Sigmoid colon (tissue), 7 donors: ENCODE results near the gene TENT4A. TPM values are rescaled to one million over a fixed set of nuclear protein-coding genes. Genes with fewer than 3 reads are reported as not detected.

ENCODE experiments used
- DNase-seq: peaks from one replicate; pipeline ENCODE4 v3.0.0-alpha.2; 2019
- H3K27ac ChIP-seq, 4 donors: fragments of 200-600 bp; sonication (generic); one replicate each; pipeline ENCODE4 v1.5.1; 2016 to 2019; ENCODE audit warnings: mild to moderate bottlenecking in 1 of 4
- H3K27me3 ChIP-seq, 3 donors: fragments of 200-600 bp; sonication (generic); one replicate each; pipeline ENCODE4 v1.5.1; 2019; ENCODE audit warnings: mild to moderate bottlenecking in 1 of 3
- H3K36me3 ChIP-seq, 4 donors: fragments of 200-600 bp; sonication (generic); one replicate each; pipeline ENCODE4 v1.5.1; 2016 to 2019
- H3K4me1 ChIP-seq, 4 donors: fragments of 200-600 bp; sonication (generic); one replicate each; pipeline ENCODE4 v1.5.1; 2017 to 2019
- H3K4me3 ChIP-seq, 4 donors: fragments of 200-600 bp; sonication (generic); one replicate each; pipeline ENCODE4 v1.5.1; 2017 to 2019; ENCODE audit warnings: mild to moderate bottlenecking in 2 of 4, moderate library complexity in 1 of 4
- H3K9me3 ChIP-seq, 4 donors: fragments of 200-600 bp in 3 of 4; sonication (generic) in 3 of 4; one replicate each; pipeline versions ENCODE4 v1.5.1 to v1.6.1; 2013 to 2019
- CTCF ChIP-seq, 4 experiments: fragments of 450-650 bp in 3 of 4; fragments of 200-600 bp in 1 of 4; IDR thresholded peaks; one replicate each; pipeline ENCODE4 v1.5.1; 2016 to 2019; ENCODE audit warnings: antibody characterized with exemption in 4 of 4, mild to moderate bottlenecking in 3 of 4, moderate library complexity in 2 of 4
- EP300 ChIP-seq, 4 donors: sonication (generic); formaldehyde crosslinking; IDR thresholded peaks; one replicate each; pipeline ENCODE4 v1.6.1; 2017; ENCODE audit warnings: antibody characterized with exemption in 4 of 4
- POLR2A ChIP-seq, 2 donors: fragments of 450-650 bp; IDR thresholded peaks; one replicate each; pipeline ENCODE4 v1.6.1; 2016; ENCODE audit warnings: antibody characterized with exemption in 2 of 2, mild to moderate bottlenecking in 2 of 2, moderate library complexity in 2 of 2
- POLR2AphosphoS5 ChIP-seq, 4 donors: sonication (generic); formaldehyde crosslinking; IDR thresholded peaks; one replicate each; pipeline ENCODE4 v1.6.1; 2017; ENCODE audit warnings: antibody characterized with exemption in 4 of 4
- WGBS, 2 donors: extraction: QIAGEN DNeasy Blood & Tissue Kit; methylation state at CpG; one replicate each; pipeline ENCODE4 v1.1.7; 2013; 5-methylcytosine and 5-hydroxymethylcytosine counted together
- intact Hi-C: fragments of 100-400 bp; cut with DNase I; formaldehyde crosslinking; loops from one replicate; pipeline ENCODE4 v1.15.1; 2023
- polyA plus RNA-seq, 3 donors: library from polyadenylated mRNA; stranded (reverse); fragments of 200-250 nt; gene quantifications; one replicate each; pipeline ENCODE4 v1.2.3, GENCODE V29; 2013
- total RNA-seq, 4 donors: library from RNA; depleted of rRNA; stranded (reverse); fragments of >200 nt; gene quantifications; one replicate each; pipeline ENCODE4 v1.1.0, GENCODE V29; 2016
- donor health status: healthy with polysubstance abuse.
- donor health status: Bipolar disorder and iron deficiency.
- donor health status: healthy.

The TENT4A gene
- total and polyA plus RNA-seq, 7 donors = 3.0 to 27.4 (median 14.6) TPM

DNA sequence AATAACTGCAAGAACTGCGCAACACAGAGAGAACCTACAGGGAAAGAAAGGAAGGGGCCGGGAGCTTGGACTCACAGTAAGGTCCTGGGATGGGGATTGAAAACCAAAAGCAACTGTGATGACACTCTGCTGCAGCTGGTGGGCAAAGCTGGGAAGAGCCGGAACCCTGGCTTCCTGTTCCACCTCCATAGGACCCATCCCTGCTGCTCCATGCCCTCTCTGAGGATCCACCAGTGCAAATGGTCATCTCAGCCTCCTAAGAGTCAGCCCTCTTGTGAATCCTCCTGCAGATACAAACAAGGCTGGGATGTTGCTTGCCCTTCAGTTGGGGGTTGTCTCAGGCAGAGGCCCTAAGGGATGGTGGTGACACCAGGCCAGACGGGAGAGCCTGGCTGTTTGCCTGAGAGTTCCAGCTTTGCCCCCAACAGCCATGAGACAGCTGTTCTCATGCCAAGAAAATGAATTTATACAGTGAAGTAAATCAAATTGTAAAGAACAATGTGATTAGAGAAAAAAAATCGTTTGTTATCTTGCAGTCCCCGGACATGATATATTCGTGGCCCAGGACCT, 90.8 kb downstream of the TENT4A start:
- no peaks in the 10 kb centered on the region for H3K4me1 ChIP-seq
- intact Hi-C loops = no loop called here
- no peaks in the 10 kb centered on the region for H3K27me3 ChIP-seq
- DNase-seq = no peak
- no peaks in the 10 kb centered on the region for H3K9me3 ChIP-seq
- WGBS, 2 donors = 75 to 82% methylated on average over 7 of the region's 7 CpGs
- H3K27ac ChIP-seq = no peak overlapping the region
- no peaks in the 10 kb centered on the region for H3K36me3 ChIP-seq
- no peak for TF ChIP-seq CTCF (IDR thresholded peaks at IDR 0.05)
- no peak for TF ChIP-seq POLR2AphosphoS5 (IDR thresholded peaks at IDR 0.05)
- TF ChIP-seq POLR2A (IDR thresholded peaks at IDR 0.05) = no peak
- TF ChIP-seq EP300 (IDR thresholded peaks at IDR 0.05) = no peak
- no peak overlapping the region for H3K4me3 ChIP-seq

DNA sequence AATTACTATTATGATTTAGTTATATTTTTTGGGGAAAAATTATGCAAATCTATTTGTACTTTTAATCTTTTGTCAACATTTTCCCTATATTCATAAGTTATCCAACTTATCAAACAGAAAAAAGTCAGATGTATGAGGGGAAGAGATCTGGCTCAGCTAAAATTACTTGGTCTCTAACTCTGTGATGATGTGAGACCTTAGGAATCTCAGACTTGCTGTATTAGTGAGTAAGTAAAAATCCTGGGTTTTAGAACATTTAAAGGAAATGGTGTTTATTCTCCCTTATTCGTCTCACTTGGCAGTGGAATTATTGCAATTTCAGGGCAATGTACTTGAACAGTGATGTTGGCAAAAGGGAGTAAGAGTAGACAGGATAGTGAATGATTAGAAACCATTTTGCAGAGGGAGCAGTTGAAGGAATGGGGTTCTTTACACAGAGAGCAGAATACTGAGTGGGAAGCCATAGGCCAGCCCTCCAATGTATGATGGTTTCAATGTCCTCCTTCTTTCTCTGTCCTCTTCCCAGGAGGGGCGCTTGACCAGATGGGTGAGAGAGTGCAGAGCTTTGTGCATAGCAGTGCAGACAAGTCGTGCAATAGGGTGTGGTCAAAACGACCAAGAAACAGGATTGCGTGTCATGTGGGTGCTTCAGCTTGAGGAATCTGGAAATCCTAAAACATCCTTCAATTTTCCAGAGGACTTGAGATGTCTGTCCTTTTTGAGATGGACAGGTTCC, 91.7 kb downstream of the TENT4A start:
- Histone ChIP-seq H3K27ac (no peak overlapping the region), H3K36me3 (no peaks in the 10 kb centered on the region), H3K9me3 (no peaks in the 10 kb centered on the region), H3K4me3 (no peak overlapping the region), H3K4me1 (no peaks in the 10 kb centered on the region), H3K27me3 (no peaks in the 10 kb centered on the region)
- TF ChIP-seq POLR2A (IDR thresholded peaks at IDR 0.05) = no peak
- TF ChIP-seq CTCF (IDR thresholded peaks at IDR 0.05) = no peak
- no peak for TF ChIP-seq EP300 (IDR thresholded peaks at IDR 0.05)
- TF ChIP-seq POLR2AphosphoS5 (IDR thresholded peaks at IDR 0.05) = no peak
- intact Hi-C loops = no loop called here
- 59 to 68% methylated on average over 5 of the region's 5 CpGs for WGBS, 2 donors
- DNase-seq = no peak

DNA sequence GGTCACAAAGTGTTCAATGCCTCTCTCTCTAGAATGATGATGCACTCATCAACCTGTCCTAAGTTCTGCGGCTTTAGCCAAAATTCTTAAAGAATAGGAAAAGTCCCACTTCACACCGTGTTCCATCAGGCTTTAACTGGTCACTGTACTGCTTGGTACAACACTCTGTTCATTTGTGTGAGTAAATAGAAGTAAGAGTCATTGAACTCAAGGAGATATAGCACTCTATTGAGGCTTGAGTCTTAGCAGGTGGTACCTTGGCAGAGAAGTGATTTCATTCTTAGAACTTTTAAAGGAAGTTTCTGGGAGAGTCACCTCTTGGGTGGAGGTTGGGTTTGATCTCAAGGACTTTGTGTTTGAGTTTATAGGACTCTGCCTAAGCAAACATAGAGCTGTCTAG, 92.6 kb downstream of the TENT4A start:
- no peaks in the 10 kb centered on the region for H3K4me1 ChIP-seq
- H3K9me3 ChIP-seq = no peaks in the 10 kb centered on the region
- H3K27ac ChIP-seq = no peak overlapping the region
- 97 to 98% methylated on average over 2 of the region's 2 CpGs for WGBS, 2 donors
- TF ChIP-seq POLR2AphosphoS5 (IDR thresholded peaks at IDR 0.05) = no peak
- no peak for TF ChIP-seq EP300 (IDR thresholded peaks at IDR 0.05)
- no peak for TF ChIP-seq POLR2A (IDR thresholded peaks at IDR 0.05)
- no peak for TF ChIP-seq CTCF (IDR thresholded peaks at IDR 0.05)
- no peaks in the 10 kb centered on the region for H3K27me3 ChIP-seq
- no peak overlapping the region for H3K4me3 ChIP-seq
- intact Hi-C loops = no loop called here
- H3K36me3 ChIP-seq = no peaks in the 10 kb centered on the region
- no peak for DNase-seq

Other genes starting within 250 kb of the TENT4A start
- 10 to 100 TPM; 29.3 to 45.4 (median 31.2) TPM for gene NSUN2, start 80.4 kb upstream of the TENT4A start, total RNA-seq
- 10 to 100 TPM; 31.2 to 54.4 (median 32.8) TPM for gene NSUN2, start 80.4 kb upstream of the TENT4A start, polyA plus RNA-seq
- gene SRD5A1, start 80.0 kb upstream of the TENT4A start, total RNA-seq = 1 to 10 TPM; 3.1 to 5.7 (median 3.6) TPM
- gene SRD5A1, start 80.0 kb upstream of the TENT4A start, polyA plus RNA-seq = 10 to 100 TPM in 1 of 3 donors, 1 to 10 TPM in 2; 6.6 to 10.7 (median 9.5) TPM